ENCODE measurements around the gene MSH3.

MSH3 gene

DNA sequence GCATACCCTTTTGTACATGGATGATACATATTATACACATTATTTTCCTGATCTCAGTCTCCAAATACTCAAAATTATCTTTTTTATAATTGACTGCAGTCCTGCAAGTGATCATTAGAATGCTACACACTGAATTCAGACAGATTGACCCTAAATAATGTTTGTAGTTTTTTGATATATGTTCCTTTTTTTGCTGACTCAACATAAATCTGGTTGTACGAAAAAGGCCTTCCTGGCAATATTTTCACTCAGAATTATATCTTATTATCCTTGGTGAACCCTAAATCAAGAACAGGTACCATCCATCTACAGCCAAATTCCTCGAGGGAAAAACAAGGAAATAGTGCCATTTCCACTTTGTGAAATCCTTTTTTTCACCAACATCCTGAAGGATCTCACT is 200.1 kb downstream of the MSH3 start:
- TF ChIP-seq CREB1 (IDR thresholded peaks at IDR 0.05; ENCODE audit: low read depth) (no peak), TCF12 (IDR thresholded peaks at IDR 0.05; ENCODE audit: low read depth) (no peak), TEAD4 (IDR thresholded peaks at IDR 0.05) (no peak), RAD21 (IDR thresholded peaks at IDR 0.05; ENCODE audit: low read depth) (no peak), FOXM1 (IDR thresholded peaks at IDR 0.05; ENCODE audit: borderline replicate concordance, low read depth) (no peak), YY1 (IDR thresholded peaks at IDR 0.05; ENCODE audit: low read depth) (no peak)

DNA sequence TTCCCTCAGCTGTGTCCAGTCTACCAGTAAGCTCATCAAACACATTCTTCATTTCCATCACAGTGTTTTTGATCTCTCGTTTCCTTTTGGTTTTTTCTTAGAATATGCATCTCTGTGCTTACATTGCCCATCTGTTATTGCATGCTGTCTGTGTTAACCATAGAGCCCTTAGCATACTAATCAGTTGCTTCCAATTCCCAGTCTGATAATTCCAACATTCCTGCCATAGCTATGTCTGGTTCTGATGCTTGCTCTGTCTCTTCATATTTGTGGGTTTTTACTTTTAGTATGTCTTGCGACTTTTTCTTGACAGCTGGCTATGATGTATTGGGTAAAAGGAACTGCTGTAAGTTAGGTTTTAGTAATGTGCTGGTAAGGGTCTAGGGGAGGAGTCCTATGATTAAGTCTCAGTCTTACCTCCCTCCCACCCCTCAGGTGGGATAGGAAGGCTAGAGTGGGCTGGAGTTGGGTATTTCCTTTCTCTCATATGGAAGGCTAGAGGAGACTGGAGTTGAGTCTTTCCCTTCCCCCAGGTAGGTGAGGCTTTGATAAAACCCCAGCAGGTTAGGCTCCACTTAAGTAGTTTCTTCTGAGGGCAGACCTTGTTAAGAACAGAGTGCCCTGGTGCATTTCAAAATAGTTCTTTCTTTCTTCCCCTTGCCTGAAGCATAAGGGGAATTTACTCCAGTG is 206.6 kb downstream of the MSH3 start:
- TF ChIP-seq RAD21 (IDR thresholded peaks at IDR 0.05; ENCODE audit: low read depth) (no peak), EGR1 (IDR thresholded peaks at IDR 0.05) (no peak), CEBPB (IDR thresholded peaks at IDR 0.05) (no peak), ZBTB7A (IDR thresholded peaks at IDR 0.05; ENCODE audit: low read depth) (no peak), TCF12 (IDR thresholded peaks at IDR 0.05; ENCODE audit: low read depth) (no peak), CREB1 (IDR thresholded peaks at IDR 0.05; ENCODE audit: low read depth) (no peak)
- TF ChIP-seq, protein P1, sequence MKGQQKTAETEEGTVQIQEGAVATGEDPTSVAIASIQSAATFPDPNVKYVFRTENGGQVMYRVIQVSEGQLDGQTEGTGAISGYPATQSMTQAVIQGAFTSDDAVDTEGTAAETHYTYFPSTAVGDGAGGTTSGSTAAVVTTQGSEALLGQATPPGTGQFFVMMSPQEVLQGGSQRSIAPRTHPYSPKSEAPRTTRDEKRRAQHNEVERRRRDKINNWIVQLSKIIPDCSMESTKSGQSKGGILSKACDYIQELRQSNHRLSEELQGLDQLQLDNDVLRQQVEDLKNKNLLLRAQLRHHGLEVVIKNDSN (IDR thresholded peaks at IDR 0.05), result no peak

DNA sequence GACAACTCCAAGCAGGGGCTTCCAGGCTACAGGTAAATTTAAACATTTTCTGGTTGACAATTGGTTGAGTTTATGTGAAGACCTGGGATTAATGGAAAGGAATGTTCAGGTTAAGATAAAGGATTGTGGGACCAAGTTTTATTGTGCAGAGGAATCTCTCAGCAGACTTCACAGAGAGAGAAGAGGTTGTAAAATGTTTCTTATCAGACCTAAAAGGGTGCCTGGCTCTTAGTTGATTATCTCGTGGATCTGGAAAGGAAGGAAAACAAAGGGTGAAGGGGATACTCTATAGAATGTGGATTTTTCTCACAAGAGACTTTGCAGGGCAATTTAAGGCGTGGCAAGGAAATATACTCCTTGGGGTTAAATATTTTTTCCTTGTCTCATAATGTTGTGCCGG is 209.3 kb downstream of the MSH3 start:
- no peak for TF ChIP-seq YY1 (IDR thresholded peaks at IDR 0.05; ENCODE audit: low read depth)
- TF ChIP-seq, protein P1 (IDR thresholded peaks at IDR 0.05), result no peak
- no peak for TF ChIP-seq RAD21 (IDR thresholded peaks at IDR 0.05; ENCODE audit: low read depth)
- TF ChIP-seq REST (IDR thresholded peaks at IDR 0.05; ENCODE audit: low read depth), result no peak

DNA sequence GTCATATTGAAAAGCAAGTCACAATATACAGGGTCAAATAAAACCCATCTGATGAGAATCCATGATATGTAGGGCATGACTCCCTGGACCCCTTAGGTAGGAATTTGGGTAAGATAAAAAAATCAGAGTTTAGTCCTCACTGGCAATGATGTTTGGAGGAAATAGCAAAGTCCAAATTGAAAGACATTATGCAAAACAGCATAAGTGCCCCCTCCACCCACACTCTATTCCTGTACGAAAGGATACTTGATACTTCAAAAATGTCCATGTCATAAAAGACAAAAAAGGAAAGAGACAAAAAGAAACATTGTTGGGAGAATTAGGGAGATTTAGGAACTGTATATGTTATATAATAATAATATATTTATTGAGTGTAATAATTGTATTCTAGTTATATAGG is 209.7 kb downstream of the MSH3 start:
- no peak for TF ChIP-seq REST (IDR thresholded peaks at IDR 0.05; ENCODE audit: low read depth)
- no peak for TF ChIP-seq MAX (IDR thresholded peaks at IDR 0.05)
- no peak for TF ChIP-seq NFIC (IDR thresholded peaks at IDR 0.05)
- no peak for TF ChIP-seq TEAD4 (IDR thresholded peaks at IDR 0.05)
- TF ChIP-seq, protein P1 (IDR thresholded peaks at IDR 0.05), result no peak
- TF ChIP-seq EGR1 (IDR thresholded peaks at IDR 0.05), result no peak
- no peak for TF ChIP-seq TCF12 (IDR thresholded peaks at IDR 0.05; ENCODE audit: low read depth)
- TF ChIP-seq CREB1 (IDR thresholded peaks at IDR 0.05; ENCODE audit: low read depth), result no peak
- no peak for TF ChIP-seq RAD21 (IDR thresholded peaks at IDR 0.05; ENCODE audit: low read depth)
- TF ChIP-seq ZBTB7A (IDR thresholded peaks at IDR 0.05; ENCODE audit: low read depth), result no peak
- no peak for TF ChIP-seq CEBPB (IDR thresholded peaks at IDR 0.05)
- TF ChIP-seq FOXM1 (IDR thresholded peaks at IDR 0.05; ENCODE audit: borderline replicate concordance, low read depth), result no peak
- TF ChIP-seq TAF1 (IDR thresholded peaks at IDR 0.05; ENCODE audit: low read depth), result no peak
- TF ChIP-seq YY1 (IDR thresholded peaks at IDR 0.05; ENCODE audit: low read depth), result no peak
- TF ChIP-seq EP300 (IDR thresholded peaks at IDR 0.05; ENCODE audit: borderline replicate concordance), result no peak

DNA sequence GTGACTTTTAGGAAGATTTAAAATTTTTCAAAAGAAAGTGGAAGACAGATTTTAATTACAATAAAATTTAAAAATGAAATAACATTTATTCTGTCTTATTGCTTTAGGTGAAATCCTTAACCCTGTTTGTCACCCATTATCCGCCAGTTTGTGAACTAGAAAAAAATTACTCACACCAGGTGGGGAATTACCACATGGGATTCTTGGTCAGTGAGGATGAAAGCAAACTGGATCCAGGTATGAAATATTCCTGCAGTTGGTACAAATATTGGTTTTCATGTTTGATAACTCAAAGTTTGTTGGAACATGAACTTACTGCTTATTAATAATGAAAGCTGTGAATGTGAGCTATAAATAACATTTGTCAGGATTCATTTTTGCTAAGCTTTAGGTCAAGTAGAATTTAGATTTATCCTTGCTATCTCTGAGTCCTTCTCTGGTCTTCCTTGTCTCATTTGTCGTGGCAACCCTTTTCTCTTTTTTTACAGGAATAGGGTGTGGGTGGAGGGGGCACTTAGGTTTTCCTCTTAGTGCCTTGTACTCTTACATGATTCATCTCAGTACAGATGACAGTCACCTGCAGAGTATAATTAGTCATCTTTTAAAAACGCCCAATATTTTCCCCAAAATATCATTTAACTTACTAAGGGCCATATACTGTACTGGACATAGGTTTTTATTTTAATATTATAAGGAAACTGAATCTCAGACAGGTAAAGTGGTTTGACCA is 210.4 kb downstream of the MSH3 start:
- no peak for TF ChIP-seq FOXM1 (IDR thresholded peaks at IDR 0.05; ENCODE audit: borderline replicate concordance, low read depth)
- no peak for TF ChIP-seq TAF1 (IDR thresholded peaks at IDR 0.05; ENCODE audit: low read depth)
- no peak for TF ChIP-seq REST (IDR thresholded peaks at IDR 0.05; ENCODE audit: low read depth)
- TF ChIP-seq YY1 (IDR thresholded peaks at IDR 0.05; ENCODE audit: low read depth), result no peak
- TF ChIP-seq CREB1 (IDR thresholded peaks at IDR 0.05; ENCODE audit: low read depth), result no peak
- no peak for TF ChIP-seq NFIC (IDR thresholded peaks at IDR 0.05)
- no peak for TF ChIP-seq TCF12 (IDR thresholded peaks at IDR 0.05; ENCODE audit: low read depth)
- no peak for TF ChIP-seq EGR1 (IDR thresholded peaks at IDR 0.05)
- TF ChIP-seq, protein P1 (IDR thresholded peaks at IDR 0.05), result no peak
- no peak for TF ChIP-seq TEAD4 (IDR thresholded peaks at IDR 0.05)
- TF ChIP-seq EP300 (IDR thresholded peaks at IDR 0.05; ENCODE audit: borderline replicate concordance), result no peak
- TF ChIP-seq RAD21 (IDR thresholded peaks at IDR 0.05; ENCODE audit: low read depth), result no peak
- TF ChIP-seq MAX (IDR thresholded peaks at IDR 0.05), result no peak
- TF ChIP-seq ZBTB7A (IDR thresholded peaks at IDR 0.05; ENCODE audit: low read depth), result no peak
- TF ChIP-seq CEBPB (IDR thresholded peaks at IDR 0.05), result no peak
